GM21717 (cell line): Measurements from ENCODE around the gene IQCE.

Source experiments
- ATAC-seq: cut with Tn5 transposase; IDR thresholded peaks from one replicate; pipeline ENCODE4 v1.9.1; 2021; ENCODE audit warnings: mild to moderate bottlenecking, moderate library complexity; ENCODE audit not compliant: unreplicated experiment

IQCE gene

DNA sequence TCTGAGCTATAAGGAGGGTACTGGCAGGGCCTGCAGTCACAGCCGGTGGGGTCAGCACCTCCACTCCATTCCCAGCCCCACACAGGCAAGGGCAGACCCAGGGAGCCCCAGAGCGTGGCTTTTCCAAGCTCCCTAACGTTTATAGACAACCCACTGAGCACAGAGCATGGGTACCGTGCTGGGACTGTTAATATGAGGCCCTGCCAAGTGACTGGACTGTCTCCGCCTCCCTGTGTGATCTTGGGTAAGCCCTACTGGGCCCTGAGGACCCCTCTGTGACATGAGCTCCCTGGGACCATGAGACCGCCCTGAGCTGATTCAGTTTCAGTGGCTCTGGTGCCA, 85.4 kb downstream of the IQCE start:
- no peak for ATAC-seq

DNA sequence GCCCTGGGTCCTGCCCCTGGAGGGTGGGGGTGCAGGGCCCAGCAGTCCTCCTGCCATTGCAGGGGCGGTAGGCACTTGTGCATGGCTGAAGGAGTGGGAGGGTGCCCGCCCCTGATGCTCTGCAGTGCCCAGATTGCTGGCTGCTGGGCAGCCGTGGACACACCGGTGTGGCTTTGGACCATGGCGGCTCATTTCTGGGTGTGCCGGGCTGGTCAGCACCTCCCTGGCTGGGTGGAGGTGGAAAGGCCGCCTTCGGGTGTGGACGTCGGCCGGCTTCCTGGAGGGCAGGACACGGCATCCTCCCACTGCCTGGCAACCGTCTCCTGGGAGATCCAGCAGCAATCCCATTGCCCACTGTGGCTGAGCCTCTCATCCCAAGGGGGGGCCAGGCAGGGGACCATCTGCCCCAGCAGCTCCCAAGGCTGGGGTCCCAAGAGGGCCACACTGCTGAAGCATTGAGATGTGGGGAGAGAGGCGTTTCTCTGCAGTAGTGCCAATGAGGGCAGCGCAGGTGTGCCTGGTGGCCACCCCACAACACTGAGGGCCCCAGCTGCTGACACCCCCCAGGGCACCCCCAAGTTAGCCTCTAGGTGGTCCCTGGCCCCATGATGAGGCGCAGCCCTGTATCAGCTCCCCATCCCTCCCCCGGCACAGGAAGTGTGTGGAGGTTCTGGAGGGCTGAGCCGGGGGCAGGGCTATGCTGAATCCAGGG, 85.9 kb downstream of the IQCE start:
- peak; percentile 36 for ATAC-seq

DNA sequence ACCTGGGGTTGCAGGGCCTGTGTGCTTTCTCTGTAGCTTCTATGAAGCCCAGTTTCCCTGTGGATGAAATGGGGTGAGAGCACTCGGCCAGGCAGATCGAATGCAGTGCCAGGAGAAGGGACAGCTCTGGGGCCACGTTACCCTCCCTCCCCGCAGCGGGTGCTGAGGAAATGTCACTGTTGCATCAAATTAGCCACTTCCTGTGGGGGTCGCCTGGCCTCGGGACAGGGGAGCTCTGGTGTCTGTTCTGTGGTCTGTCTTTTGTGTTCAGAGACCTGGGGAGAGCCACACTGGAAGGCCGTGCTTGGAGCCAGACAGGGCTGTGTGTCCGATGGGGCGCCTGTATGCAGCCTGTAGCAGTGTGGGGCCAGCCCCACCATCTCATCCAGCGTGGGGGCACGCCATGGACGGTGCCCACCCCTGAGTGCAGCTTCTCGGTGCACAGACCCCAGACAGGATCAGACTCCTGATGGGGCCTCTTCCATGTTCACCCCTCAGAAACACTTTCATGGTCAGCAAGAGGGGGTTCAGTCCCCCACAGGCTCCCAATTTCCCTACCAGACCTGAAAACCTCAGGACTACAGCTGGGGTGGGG, 86.6 kb downstream of the IQCE start:
- ATAC-seq, result peak; percentile 27

DNA sequence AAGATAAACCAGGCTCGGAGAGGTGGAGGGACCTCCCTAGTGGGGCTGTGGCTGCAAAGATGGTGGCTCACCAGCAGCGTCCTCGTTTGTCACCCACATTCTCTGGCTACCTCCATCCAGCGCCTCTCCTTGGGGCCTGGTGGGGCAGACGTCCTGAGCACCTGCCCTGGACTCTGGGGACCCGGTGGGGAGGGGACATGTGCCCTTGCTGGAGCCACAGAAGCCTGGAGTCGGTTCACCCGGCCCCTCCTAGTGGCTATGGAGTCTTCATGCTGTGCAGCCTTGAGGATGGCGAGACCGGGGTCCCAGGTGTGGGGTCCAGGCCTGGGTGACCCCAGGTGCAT, 87.5 kb downstream of the IQCE start:
- no peak for ATAC-seq

DNA sequence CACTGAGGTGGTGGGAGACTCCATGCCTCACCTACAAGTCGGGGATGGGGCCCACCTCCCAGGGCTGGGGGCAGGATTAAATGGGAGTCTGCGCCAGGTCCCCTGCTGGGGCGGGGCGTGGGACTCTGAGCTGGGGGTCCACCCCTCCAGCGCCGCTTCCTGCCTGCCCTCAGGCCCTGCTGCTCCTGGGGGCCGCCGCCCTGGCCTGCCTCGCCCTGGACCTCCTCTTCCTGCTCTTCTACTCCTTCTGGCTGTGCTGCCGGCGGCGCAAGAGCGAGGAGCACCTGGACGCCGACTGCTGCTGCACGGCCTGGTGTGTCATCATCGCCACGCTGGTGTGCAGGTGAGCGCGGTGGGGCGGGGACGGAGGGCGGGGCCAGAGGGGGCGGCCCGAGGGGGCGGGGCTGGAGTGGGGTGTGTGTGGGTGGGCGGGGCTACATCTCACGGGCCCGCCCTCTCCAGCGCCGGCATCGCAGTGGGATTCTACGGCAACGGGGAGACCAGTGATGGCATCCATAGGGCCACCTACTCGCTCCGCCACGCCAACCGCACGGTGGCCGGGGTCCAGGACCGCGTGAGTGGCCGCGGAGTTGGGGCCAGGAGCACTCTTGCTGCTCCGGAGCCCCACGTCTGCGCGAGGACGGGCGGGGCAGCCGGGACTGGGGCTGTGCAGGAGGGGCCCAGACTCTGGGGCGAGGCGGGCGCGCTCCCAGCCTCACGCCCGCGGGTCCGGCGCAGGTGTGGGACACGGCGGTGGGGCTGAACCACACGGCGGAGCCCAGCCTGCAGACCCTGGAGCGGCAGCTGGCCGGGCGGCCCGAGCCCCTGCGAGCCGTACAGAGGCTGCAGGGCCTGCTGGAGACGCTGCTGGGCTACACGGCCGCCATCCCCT, 88.1 kb downstream of the IQCE start:
- ATAC-seq, result no peak

DNA sequence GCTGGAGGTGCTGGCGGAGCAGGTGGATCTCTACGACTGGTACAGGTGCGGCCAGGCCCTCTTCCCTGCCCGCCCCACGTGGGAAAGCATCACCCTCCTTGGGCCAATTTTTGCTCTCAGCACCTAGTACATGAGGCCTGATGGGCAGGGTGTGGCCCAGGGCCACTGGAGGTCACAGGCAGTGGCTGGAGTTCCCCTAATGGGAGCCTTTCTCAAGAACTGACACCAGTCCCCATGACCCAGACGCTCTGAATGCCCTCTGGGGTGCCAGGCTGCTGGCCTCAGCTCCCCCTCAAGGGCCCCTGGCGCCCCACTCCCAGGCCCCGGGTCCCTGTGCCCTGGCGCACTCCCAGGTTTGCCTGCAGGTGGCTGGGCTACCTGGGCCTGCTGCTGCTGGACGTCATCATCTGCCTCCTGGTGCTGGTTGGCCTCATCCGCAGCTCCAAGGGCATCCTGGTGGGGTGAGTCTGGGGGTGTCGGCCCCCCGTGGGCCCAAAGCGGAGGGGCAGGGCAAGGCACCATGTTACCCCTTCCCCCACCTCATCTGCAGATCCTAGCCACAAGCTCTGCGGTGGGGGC, 88.9 kb downstream of the IQCE start:
- no peak for ATAC-seq

DNA sequence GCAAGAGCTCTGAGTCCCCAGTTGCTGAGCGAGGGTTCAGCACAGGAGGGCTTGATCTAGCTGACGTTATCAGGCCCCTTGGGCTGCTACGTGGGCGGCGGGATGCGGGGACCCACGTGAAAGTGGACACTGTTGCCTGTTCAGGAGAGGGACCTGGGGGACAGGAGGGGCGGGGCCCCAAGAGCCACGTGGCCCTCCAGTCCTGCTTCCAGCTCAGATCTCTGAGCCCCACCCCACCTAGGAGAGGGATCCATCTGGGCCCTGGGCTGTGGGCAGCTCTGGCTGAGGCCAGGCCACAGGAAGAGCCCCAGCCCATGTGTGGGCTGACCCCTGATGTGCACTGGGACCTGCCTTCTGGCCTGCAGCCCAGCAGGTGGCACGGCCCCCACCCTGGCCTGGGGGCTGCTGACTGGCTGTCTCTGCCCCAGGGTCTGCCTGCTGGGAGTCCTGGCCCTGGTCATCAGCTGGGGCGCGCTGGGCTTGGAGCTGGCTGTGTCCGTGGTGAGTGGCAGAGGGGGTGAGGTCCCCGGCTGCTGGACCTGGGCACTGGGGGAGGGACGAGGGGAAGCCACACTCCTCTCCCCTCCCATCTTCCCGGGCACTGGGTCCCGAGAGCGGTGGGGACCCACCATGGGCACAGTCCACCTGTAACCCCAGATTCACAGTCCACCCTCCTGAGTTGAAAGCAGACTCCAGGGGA, 90.5 kb downstream of the IQCE start:
- ATAC-seq, result no peak

DNA sequence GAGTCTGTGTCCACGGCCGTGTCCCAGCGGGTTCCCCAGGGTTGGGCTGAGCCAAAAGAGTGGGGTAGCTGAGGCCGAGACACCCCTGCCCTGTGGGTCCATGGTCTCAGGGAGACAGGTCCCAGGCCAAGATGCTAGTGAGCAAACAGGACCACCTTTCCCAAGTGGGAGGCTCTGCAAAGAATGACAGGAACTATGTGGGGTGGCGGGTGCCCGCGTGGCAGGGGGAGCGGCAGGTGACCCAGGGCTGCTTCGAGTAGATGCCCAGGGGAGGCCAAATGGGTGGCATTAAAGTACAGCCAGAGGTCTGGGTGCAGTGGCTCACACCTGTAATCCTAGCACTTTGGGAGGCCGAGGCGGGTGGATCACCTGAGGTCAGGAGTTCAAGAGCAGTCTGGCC, 91.2 kb downstream of the IQCE start:
- ATAC-seq, result no peak

DNA sequence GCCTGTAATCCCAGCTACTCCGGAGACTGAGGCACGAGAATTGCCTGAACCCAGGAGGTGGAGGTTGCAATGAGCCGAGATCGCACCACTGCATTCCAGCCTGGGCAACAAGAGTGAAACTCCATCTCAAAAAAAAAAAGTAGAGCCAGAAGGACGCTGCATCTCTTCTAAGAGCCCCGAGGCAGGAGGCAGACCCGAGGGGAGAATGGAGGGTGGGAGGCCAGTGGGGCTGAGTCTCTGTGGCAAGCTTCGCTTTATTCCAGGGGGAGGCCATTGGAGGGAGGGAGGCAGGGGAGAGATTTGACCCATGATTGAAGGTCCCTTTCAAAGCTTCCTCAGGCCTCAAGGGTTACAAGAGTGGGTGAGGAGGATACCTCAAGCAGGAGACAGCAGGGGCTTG, 91.7 kb downstream of the IQCE start:
- no peak for ATAC-seq

DNA sequence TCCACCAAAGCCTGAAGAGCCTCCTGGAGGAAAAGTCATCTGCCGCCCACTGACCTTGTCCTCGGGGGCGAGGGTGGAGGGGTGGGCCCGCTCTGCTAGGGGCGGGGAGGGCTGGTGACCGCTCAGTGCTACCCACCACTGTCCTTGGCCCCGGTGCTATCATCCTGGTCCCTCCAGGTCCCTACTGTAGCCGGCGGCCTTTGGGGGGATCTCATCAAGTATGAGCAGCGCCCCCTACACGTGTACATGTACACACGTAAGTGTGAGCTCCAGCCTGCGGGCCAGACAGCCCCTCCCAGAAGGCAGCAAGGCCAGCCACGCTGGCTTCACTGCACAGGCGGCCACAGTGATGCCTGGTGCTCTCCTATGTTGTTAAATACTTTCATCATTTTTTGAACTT, 92.6 kb downstream of the IQCE start:
- ATAC-seq, result no peak

DNA sequence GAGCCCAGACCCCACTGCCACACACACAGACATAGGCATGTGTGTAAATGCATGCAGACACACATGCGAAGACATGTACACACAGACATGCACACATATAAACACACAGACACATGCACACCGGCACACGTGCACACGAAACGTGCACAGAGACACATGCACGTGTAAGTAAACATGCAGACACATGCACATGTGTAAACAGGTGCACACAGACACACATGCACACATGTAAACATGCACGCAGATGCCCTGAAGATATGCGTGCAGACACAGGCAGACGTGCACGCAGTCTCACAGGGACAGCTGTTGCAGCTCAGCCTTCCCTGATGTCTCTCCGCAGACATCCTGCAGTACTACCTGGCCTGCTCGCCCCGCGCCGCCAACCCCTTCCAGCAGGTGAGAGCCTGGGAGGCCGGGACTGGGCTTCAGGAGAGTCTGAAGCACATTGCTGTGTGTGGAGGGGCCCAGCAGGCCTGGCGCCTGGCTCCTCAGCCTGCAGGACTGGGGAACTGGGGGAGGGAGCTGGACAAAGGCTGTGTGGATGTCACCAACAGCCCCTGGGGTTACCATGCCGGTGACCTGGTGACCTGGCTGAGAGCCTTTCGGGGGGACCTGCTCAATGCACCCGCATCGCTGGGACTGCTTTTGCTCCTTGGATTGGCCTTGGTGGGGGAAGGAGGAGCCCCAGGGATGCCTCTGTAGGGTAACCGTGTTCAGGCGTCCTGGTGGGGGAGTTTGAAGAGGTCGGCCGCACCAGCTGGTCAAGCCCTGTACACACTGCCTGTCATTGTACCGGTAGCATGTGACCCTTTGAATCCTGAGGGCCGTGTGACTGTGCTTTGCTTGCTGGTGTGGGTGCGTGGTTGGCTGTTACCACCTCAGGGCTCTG, 93.3 kb downstream of the IQCE start:
- no peak for ATAC-seq

DNA sequence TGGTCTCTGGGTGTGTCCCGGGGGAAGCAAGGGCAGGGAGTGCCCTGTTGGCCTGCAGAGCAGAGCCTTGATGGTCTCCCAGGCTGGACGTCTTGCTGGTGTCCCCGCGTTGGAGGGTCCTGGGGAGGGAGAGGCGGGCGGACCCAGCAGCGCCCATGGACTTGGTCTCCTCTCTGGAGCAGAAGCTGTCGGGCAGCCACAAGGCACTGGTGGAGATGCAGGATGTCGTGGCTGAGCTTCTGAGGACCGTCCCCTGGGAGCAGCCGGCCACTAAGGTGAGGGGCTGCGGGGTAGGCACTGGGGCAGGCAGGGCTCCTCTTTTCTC, 93.9 kb downstream of the IQCE start:
- no peak for ATAC-seq

DNA sequence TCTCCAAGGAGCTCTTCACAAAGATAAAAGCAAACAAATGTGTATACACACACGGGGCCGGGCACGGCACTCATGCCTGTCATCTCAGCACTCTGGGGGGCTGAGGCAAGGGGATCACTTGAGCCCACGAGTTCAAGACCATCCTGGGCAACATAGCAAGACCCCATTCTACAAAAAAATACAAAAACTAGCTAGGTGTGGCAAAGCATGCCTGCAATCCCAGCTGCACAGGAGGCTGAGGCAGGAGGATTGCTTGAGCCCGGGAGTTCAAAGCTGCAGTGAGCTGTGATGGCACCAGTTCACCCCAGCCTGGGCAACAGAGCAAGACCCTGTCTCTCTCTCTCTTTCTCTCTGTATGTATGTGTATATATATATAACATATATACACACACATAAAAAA, 95.3 kb downstream of the IQCE start:
- no peak for ATAC-seq

DNA sequence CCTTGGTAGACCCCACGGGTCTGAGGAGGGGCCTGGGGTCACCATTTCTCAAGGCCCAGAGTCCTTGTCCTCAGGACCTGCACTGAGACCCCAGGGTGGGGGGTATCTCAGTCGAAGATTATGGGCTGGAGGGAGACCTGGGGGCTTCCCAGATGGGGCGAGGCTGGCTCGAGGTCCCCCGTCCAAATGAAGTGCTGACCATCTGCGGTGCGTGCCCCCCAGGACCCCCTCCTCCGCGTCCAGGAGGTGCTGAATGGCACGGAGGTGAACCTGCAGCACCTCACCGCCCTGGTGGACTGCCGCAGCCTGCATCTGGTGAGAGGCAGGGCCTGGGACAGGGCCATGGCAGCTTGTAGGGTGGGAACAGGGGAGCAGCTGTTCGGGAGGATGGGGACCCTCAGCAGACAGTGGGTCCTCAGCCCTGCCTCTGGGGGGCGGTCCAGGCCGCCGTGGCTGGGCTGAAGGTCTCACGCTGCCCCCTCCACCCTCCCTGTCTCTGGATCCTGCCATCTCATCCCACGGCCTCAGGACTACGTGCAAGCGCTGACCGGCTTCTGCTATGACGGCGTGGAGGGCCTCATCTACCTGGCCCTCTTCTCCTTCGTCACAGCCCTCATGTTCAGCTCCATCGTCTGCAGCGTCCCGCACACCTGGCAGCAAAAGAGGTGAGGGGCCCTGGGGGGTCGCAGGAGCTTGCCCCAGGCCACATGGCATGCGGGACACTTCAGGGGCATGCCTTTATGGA, 97.3 kb downstream of the IQCE start:
- ATAC-seq, result no peak

DNA sequence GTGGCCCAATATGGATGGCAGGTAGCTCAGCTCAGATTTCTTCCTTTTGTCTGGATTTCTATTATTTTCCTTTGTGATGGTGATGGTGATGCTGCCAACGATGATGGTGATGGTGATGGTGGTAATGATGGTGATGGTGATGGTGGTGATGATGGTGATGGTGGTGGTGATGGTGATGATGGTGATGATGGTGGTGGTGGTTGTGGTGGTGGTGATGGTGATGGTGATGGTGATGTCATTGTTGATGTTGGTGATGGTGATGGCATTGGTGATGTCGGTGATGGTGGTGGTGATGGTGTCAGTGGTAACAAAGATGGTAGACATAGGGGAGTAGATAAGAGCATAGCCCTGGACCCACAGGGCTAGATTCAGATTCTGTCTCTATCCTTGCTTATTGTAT, 98.4 kb downstream of the IQCE start:
- ATAC-seq, result no peak

DNA sequence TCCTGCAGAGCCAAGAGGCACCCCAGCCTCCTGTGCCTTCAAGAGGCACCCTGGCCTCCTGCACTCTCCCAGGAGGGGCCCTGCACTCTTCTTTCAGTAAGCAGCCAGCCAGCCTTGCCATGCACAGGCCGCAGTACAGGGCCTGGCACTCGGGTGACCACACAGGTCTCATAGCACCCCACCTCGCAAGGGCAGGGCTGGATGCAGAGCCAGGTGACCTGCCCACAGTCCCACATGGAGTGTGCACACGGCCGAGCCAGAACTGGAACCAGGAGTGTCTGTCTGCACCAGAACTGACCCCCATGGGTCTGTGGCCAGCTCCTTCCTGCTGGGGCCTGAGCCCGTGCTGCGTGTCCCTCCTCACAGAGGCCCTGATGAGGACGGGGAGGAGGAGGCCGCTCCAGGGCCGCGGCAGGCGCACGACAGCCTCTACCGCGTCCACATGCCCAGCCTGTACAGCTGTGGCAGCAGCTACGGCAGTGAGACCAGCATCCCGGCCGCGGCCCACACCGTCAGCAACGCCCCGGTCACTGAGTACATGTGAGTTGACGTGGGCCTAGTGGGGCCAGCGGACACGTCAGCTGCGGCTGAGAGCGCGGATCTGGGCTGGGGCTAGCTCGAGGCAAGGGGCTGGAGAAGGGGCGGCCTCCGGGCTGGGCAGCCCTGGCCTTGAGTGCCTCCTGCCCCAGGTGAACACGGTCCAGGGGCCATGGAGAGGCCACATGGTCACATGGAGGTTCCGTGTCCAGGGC, 99.3 kb downstream of the IQCE start:
- no peak for ATAC-seq

DNA sequence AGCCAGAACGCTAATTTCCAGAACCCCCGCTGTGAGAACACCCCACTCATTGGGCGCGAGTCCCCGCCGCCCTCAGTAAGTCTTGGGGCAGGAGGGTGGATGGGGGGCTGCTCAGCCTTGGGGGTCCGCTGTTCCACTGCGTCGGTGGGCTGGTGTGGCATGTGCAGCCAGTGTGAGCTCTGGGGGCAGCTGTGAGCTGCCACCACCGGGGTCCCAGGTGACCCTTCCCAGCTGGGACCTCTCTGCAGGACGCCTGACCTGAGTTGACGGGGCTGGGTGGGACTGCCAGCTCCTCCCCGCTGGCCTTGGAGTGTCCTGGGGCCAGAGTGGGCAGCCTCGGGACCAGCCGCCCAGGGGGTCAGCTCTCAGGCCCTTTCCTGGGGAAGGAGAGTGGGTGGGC, 100.2 kb downstream of the IQCE start:
- ATAC-seq, result no peak

DNA sequence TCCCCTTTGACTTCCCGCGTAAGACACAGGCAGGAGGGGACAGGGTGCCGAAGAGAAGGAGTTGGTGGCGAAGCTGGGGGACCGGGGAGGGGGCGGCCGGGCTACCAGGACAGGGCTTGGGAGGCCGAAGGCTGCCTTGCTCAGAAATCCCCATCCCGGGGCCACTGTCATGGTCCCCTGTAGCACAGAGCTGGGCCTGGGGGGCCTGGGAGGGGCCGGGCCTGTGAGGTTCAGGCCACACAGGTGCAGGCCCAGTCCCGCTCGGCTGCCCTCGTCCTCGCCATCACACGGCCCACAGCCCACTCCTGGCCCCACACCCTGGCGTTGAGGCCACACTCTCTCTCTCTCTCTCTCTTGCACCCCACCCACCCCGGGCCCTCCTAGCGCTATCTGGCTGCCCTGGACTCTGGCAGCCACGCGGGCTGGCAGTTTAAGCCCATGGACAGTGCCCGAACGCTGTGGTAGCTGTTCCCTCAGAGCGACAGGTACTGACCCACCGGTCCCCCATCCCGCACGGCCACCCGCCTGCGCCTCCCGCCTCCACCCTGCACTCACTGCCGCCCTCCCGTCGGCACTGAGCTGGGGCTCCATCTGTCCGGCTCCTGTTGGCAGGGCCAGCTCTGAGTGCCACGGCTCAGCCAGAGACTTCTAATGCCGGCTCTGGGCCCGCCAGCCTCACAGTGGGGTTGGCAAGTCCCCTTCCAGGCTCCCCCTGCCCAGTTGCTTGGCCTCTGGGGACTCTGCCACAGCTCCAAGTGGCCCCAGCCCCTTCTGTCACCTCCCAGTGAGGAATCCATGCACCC, 101.0 kb downstream of the IQCE start:
- ATAC-seq, result no peak
